Activated B cell treated with CpG ODN at 0.5 μM for 24 hours (primary cell): ENCODE results near the gene DUSP3. TPM values are rescaled to one million over a fixed set of nuclear protein-coding genes. Genes with fewer than 3 reads are reported as not detected.

ENCODE experiments used
- ATAC-seq: fragments of 200-7000 bp; cut with Tn5 transposase; one replicate; pipeline ENCODE4 v1.10.0; 2021; ENCODE audit warnings: low read depth, mild to moderate bottlenecking, moderate library complexity
- CTCF ChIA-PET: fragments of 350-600 bp; sonication (Branson Sonifier 250); formaldehyde crosslinking; loops from one replicate; lab custom pipeline; 2021; ENCODE audit warnings: antibody characterized with exemption; lab: Charles Lee
- POLR2A ChIA-PET: fragments of 350-600 bp; sonication (Branson Sonifier 250); formaldehyde crosslinking; loops from one replicate; lab custom pipeline; 2021; ENCODE audit warnings: antibody characterized with exemption; lab: Charles Lee
- DNase-seq: peaks from one replicate; pipeline ENCODE4 v3.0.0; 2022
- H3K27ac Mint-ChIP-seq: one replicate; pipeline ENCODE4 v1.8.0; 2020; ENCODE audit warnings: mixed read lengths
- H3K27me3 Mint-ChIP-seq: one replicate; pipeline ENCODE4 v1.8.0; 2021; ENCODE audit warnings: mixed read lengths
- H3K36me3 Mint-ChIP-seq: one replicate; pipeline ENCODE4 v1.8.0; 2021; ENCODE audit warnings: low read depth, mixed read lengths
- H3K4me1 Mint-ChIP-seq: one replicate; pipeline ENCODE4 v1.8.0; 2021; ENCODE audit warnings: mixed read lengths
- H3K4me3 Mint-ChIP-seq: one replicate; pipeline ENCODE4 v1.8.0; 2020; ENCODE audit warnings: mild to moderate bottlenecking, mixed read lengths
- H3K9me3 Mint-ChIP-seq: one replicate; pipeline ENCODE4 v1.8.0; 2020; ENCODE audit warnings: mixed read lengths
- CTCF ChIP-seq: fragments of 200-600 bp; IDR thresholded peaks from one replicate; pipeline ENCODE4 v1.8.0; 2022; ENCODE audit warnings: antibody characterized with exemption, mild to moderate bottlenecking
- intact Hi-C: fragments of 100-400 bp; cut with micrococcal nuclease; formaldehyde crosslinking; loops from one replicate; pipeline ENCODE4 v1.15.1; 2024
- total RNA-seq: library from RNA; stranded (reverse); gene quantifications from 2 replicates; pipeline ENCODE4 v1.2.3, GENCODE V29; 2022

DUSP3 gene
- total RNA-seq, 1 donor from 2014 or later = 16.6 TPM

DNA sequence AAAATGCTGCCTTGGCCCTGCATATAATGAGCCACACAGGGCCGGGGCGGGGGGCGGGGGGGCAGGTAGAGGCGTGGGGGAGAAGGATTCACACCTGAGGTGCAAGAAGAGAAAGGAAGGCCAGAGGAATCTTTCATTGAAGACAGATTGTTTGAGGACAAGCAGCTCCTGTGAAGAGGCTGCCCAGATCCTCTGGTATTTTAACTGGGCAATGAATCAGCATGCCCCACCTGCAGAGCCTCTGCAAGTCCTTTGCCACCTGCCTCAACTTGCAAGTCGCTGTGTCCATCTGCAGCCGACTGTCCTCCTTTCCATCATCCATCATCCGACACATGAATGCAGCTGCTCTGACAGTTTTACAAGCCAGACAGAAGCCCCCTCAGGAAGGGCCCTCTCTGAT, 18.9 kb downstream of the DUSP3 start:
- ATAC-seq (no peak), DNase-seq (no peak)
- POLR2A ChIA-PET = no interaction called here
- intact Hi-C loops = loop anchor here (1.0 kb wide), 3 partner anchors 66 to 240 kb away; no protein-coding TSS in a partner anchor
- no peak for TF ChIP-seq CTCF
- Mint-ChIP-seq H3K27me3 (peaks cover 31% of the 10 kb centered on the region), H3K27ac (no peak overlapping the region), H3K36me3 (no peaks in the 10 kb centered on the region), H3K4me1 (no peaks in the 10 kb centered on the region), H3K4me3 (no peak overlapping the region), H3K9me3 (no peaks in the 10 kb centered on the region)
- CTCF ChIA-PET = interaction anchor here (0.6 to 14.2 kb wide), 15 partner anchors 9 to 1838 kb away, joined by 3 to 301 read pairs (median 4); partner anchors contain the start of gene DUSP3

- Mint-ChIP-seq H3K27me3 (peaks cover 40% of the 10 kb centered on the region), H3K27ac (no peak within 1 kb of the TSS), H3K4me1 (no peaks in the 10 kb centered on the region), H3K36me3 (no peaks in the 10 kb centered on the region), H3K4me3 (no peak within 1 kb of the TSS), H3K9me3 (no peaks in the 10 kb centered on the region)
- CTCF ChIA-PET = interaction anchor here (1.1 to 14.2 kb wide), 4 partner anchors 8 to 180 kb away, joined by 3 to 301 read pairs (median 26); no protein-coding TSS in a partner anchor
- DNase-seq = no peak
- intact Hi-C loops = no loop called here
- ATAC-seq = no peak
- POLR2A ChIA-PET = interaction anchor here (0.6 kb wide), 1 partner anchor 60 kb away, joined by 4 read pairs; no protein-coding TSS in a partner anchor
- no peak for TF ChIP-seq CTCF
Observed at GRCh38 chr17:43758497-43759174, 20.1 kb downstream of the DUSP3 start, which contains the start of gene SOST. Gene SOST (minus strand): TSS chr17:43758791. CDS start chr17:43758741, 50 bp downstream.

GRCh38 chr17:43758086-43758485, 20.7 kb downstream of the DUSP3 start:
- ATAC-seq (no peak), DNase-seq (no peak)
- peaks cover 44% of the 10 kb centered on the region for H3K27me3 Mint-ChIP-seq
- ChIA-PET POLR2A (no interaction called here), CTCF (interaction anchor here (1.1 to 14.2 kb wide), 5 partner anchors 9 to 180 kb away, joined by 3 to 301 read pairs (median 12); no protein-coding TSS in a partner anchor)
- no peak overlapping the region for H3K4me3 Mint-ChIP-seq
- no peak for TF ChIP-seq CTCF
- no peaks in the 10 kb centered on the region for H3K4me1 Mint-ChIP-seq
- intact Hi-C loops = no loop called here
- no peaks in the 10 kb centered on the region for H3K9me3 Mint-ChIP-seq
- H3K36me3 Mint-ChIP-seq = no peaks in the 10 kb centered on the region
- no peak overlapping the region for H3K27ac Mint-ChIP-seq

- H3K27ac Mint-ChIP-seq = no peak overlapping the region
- ChIA-PET CTCF (interaction anchor here (1.8 to 14.2 kb wide), 3 partner anchors 10 to 60 kb away, joined by 4 to 301 read pairs (median 12); no protein-coding TSS in a partner anchor), POLR2A (no interaction called here)
- intact Hi-C loops = no loop called here
- H3K4me3 Mint-ChIP-seq = no peak overlapping the region
- no peak for TF ChIP-seq CTCF
- peaks cover 50% of the 10 kb centered on the region for H3K27me3 Mint-ChIP-seq
- DNase-seq (no peak), ATAC-seq (no peak)
- no peaks in the 10 kb centered on the region for H3K36me3 Mint-ChIP-seq
- no peaks in the 10 kb centered on the region for H3K9me3 Mint-ChIP-seq
- H3K4me1 Mint-ChIP-seq = no peaks in the 10 kb centered on the region
Observed at GRCh38 chr17:43757171-43757660, 21.6 kb downstream of the DUSP3 start.

DNA sequence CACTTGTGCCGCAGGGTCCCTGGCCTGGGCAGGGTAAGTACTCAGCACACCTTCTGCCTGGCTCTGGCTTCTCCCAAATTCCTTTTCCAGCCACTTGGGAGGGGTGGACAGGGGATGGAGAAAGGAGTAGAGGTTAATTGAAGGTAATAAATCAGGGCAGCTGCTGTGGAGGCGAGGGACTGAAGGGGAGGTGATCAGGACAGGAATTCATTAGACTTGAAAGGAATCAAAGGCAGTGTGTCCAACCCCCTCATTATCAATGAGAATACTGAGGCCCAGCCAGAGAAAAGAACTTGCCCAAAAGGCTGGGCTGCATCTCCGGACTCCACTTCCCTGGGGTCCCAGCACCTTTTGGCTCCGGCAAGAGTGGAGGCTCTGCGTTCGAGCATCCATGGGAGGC, 22.6 kb downstream of the DUSP3 start:
- no peak for ATAC-seq
- intact Hi-C loops = no loop called here
- no peaks in the 10 kb centered on the region for H3K36me3 Mint-ChIP-seq
- no peaks in the 10 kb centered on the region for H3K4me1 Mint-ChIP-seq
- DNase-seq = no peak
- H3K27ac Mint-ChIP-seq = no peak overlapping the region
- H3K9me3 Mint-ChIP-seq = no peaks in the 10 kb centered on the region
- H3K4me3 Mint-ChIP-seq = no peak overlapping the region
- POLR2A ChIA-PET = no interaction called here
- peaks cover 53% of the 10 kb centered on the region for H3K27me3 Mint-ChIP-seq
- TF ChIP-seq CTCF = no peak
- CTCF ChIA-PET = interaction anchor here (1.8 to 14.2 kb wide), 3 partner anchors 11 to 59 kb away, joined by 4 to 301 read pairs (median 12); no protein-coding TSS in a partner anchor
